Memory B cell (primary cell): ENCODE results near the gene LRP1.
A peak's percentile ranks its signal among the peaks of the same experiment; 100 is the strongest.

Experiments used
- ATAC-seq: fragments of 150-1000 bp; cut with Tn5 transposase; 2 replicates; pipeline ENCODE4 v1.10.0; 2021; ENCODE audit warnings: low read depth, mild to moderate bottlenecking, moderate library complexity
- DNase-seq, 2 donors: peaks; one replicate each; pipeline ENCODE4 v3.0.0; 2022; ENCODE audit warnings: low spot score in 2 of 2
- H3K27ac Mint-ChIP-seq: one replicate; pipeline ENCODE4 v1.8.0; 2022; ENCODE audit warnings: mild to moderate bottlenecking, moderate library complexity, mixed read lengths
- H3K27me3 Mint-ChIP-seq: one replicate; pipeline ENCODE4 v1.8.0; 2022; ENCODE audit warnings: mixed read lengths
- H3K36me3 Mint-ChIP-seq: one replicate; pipeline ENCODE4 v1.8.0; 2022; ENCODE audit warnings: mild to moderate bottlenecking, mixed read lengths
- H3K4me1 Mint-ChIP-seq: one replicate; pipeline ENCODE4 v1.8.0; 2022; ENCODE audit warnings: mixed read lengths
- H3K4me3 Mint-ChIP-seq: one replicate; pipeline ENCODE4 v1.8.0; 2022; ENCODE audit warnings: mild to moderate bottlenecking, moderate library complexity, mixed read lengths
- H3K9me3 Mint-ChIP-seq: one replicate; pipeline ENCODE4 v1.8.0; 2022; ENCODE audit warnings: mixed read lengths

LRP1 gene

DNA sequence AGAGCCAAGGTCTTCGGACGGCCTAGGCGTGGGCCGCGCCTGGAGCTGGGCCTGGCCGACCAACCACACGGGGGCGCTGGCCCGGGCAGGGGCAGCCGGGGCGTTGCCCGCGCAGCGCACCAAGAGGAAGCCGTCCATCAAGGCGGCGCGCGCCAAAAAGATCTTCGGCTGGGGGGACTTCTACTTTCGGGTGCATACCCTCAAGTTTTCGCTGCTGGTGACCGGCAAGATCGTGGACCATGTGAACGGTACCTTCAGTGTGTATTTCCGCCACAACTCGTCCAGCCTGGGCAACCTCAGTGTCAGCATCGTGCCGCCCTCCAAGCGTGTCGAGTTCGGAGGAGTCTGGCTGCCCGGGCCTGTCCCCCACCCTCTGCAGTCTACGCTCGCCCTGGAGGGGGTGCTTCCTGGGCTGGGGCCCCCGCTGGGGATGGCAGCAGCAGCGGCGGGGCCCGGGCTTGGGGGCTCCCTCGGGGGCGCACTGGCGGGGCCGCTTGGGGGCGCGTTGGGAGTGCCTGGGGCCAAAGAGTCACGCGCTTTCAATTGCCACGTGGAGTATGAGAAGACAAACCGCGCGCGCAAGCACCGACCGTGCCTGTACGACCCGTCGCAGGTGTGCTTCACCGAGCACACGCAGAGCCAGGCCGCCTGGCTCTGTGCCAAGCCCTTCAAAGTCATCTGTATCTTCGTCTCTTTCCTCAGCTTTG lies 96.8 kb downstream of the LRP1 start:
- H3K36me3 Mint-ChIP-seq = peaks cover 6% of the 10 kb centered on the region
- peak overlapping the region; percentile 37 for H3K4me3 Mint-ChIP-seq
- H3K4me1 Mint-ChIP-seq = peaks cover 54% of the 10 kb centered on the region
- ATAC-seq (peak; percentile 71), DNase-seq (peak; percentile 64 to 72)
- no peaks in the 10 kb centered on the region for H3K9me3 Mint-ChIP-seq
- peaks cover 26% of the 10 kb centered on the region for H3K27me3 Mint-ChIP-seq
- peak overlapping the region; percentile 43 for H3K27ac Mint-ChIP-seq

DNA sequence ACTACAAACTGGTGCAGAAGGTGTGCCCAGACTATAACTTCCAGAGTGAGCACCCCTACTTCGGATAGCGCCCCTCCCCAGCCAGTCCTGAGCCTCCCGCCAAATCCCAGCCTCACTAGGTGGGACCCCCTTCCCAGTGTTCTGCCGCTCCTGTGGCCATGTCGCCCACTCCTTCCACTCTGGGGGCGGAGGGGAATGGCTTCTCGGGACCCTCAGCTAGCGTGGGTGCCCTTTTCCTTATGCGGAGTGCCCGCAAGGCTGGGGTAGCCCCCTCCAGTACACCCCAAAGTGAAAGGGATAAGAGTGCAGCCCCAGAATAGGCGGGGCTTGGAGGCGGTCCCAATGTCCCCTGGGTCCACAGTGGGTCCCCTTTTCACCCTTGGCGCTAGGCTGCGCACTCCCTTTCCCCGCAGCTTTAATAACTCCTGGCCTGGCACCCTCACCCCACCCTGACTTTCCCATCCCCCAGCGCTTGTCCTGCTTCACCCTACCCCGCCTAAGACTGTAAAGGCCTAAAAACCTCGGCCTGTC lies 97.5 kb downstream of the LRP1 start:
- Mint-ChIP-seq H3K4me3 (peak overlapping the region; percentile 37), H3K36me3 (peaks cover 10% of the 10 kb centered on the region), H3K27me3 (peaks cover 23% of the 10 kb centered on the region), H3K27ac (peak overlapping the region; percentile 43), H3K4me1 (peaks cover 57% of the 10 kb centered on the region), H3K9me3 (no peaks in the 10 kb centered on the region)
- DNase-seq (no peak), ATAC-seq (no peak)

DNA sequence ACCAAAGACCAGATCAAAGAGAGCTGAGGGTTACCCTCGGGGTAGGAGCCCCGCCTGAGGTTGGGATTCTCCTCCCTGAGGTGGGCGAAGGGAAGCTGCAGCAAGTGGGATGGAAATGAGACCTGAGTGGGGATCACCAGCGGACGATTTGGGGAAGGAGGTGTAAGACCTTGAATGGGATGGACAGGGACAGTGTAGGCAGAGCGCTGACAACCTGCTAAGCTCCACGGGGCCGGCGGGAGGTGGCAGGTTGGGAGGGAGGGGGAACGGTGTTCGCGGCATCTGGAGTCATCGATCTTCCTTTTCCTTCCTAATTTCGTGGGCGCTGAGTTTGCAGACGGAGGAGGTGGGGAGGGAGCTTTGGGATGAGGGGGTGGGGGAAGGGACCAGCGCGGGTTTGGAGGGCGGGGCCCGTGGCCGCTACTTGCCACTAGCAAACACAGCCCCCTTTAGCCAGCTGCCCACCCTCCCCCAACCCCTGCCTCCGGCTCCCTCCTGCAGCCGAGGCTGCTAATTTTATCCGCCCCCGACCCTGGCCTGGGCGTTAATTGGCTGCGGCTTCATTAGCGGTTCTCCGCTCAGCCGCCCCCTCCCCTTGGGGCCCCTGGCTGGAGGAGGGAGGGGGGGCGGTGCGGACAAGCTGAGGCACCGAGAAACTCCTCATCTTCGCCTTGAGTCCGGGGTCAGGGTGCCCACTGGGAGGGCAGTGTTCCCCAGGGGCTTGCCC lies 98.5 kb downstream of the LRP1 start:
- peaks cover 50% of the 10 kb centered on the region for H3K4me1 Mint-ChIP-seq
- ATAC-seq = no peak
- H3K27me3 Mint-ChIP-seq = peaks cover 16% of the 10 kb centered on the region
- no peaks in the 10 kb centered on the region for H3K9me3 Mint-ChIP-seq
- DNase-seq = no peak
- peak overlapping the region; percentile 69 for H3K4me3 Mint-ChIP-seq
- H3K36me3 Mint-ChIP-seq = peaks cover 8% of the 10 kb centered on the region
- no peak overlapping the region for H3K27ac Mint-ChIP-seq

DNA sequence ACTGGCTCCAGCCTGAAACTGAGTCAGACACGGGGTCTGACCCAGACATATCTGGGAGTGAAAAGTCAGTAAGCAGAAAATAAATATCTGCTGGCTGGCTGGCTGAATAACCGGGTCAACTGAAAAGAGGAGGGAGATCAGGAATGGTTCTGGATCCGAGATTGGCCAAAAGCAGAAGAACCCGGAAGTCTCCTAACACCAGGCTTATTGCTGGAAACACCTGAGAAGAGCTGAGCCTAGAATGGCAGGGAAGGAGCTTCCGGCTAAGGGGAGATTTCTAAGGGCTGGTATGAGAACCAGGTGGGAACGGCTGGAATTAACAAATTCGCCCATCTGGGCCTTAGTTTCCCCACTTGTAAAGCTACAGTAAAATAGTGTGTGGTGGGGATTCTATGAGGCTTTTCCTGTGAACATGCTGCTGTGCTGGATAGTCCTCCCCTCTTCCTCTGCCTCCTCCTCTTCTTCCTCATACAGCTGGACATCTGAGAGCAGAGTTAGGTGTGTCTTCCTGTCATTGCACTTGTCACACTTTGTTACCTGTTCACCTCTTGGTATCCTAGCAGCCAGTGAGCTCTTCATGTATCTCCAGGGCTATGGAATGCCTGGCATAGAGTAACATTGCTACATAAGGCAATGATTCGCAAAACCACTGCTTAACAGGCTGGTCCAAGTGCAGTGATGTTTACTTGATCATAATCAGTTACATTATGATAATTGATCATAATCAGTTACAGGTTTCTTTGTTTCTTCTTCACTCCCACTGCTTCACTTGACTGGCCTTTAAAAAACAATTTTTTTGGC lies 99.2 kb downstream of the LRP1 start:
- Mint-ChIP-seq H3K27me3 (peaks cover 13% of the 10 kb centered on the region), H3K4me3 (peak overlapping the region; percentile 4), H3K36me3 (peaks cover 11% of the 10 kb centered on the region), H3K9me3 (no peaks in the 10 kb centered on the region), H3K4me1 (peaks cover 45% of the 10 kb centered on the region), H3K27ac (no peak overlapping the region)
- ATAC-seq (no peak), DNase-seq (no peak)

GRCh38 chr12:57229046-57229633 lies 100.9 kb downstream of the LRP1 start:
- ATAC-seq (no peak), DNase-seq (no peak)
- Mint-ChIP-seq H3K27me3 (peaks cover 5% of the 10 kb centered on the region), H3K4me3 (peak overlapping the region; percentile 97), H3K4me1 (peaks cover 47% of the 10 kb centered on the region), H3K9me3 (no peaks in the 10 kb centered on the region), H3K27ac (peak overlapping the region; percentile 96), H3K36me3 (peaks cover 24% of the 10 kb centered on the region)

DNA sequence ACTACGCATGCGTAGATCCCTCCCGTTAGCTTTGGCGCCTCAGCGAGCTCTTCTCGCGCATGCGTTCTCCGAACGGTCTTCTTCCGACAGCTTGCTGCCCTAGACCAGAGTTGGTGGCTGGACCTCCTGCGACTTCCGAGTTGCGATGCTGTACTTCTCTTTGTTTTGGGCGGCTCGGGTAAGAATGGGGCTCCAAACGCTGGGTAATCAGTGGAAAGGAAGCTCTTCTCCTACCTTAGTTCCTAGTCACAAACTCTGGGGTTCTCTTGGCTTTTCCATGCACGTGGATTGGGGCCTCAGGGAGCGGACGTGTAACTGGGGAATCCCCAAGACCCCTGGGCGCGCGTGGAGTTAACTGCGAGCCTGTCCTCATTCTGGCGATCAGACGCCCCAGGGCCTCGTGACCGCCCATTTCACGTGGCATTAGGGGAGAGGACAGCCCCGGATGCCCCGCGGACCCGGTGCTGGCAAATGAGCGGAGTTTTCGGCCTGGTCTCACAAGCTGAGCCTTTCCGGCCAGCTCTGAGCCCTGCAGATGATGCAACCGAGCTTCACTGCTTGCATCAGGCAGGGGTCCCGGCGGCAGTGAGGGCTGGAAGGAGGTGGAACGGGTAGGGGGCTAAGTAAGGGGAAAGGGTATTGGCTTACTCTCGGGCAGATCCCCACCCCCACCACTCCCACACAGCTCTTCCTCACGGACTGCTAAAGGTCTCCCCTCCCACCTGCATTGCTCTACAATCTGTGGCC lies 101.5 kb downstream of the LRP1 start, which contains the start of gene SHMT2:
Gene SHMT2, plus strand, starts transcription at position 78 of the 747 bp plus-strand sequence. Its CDS starts 68 bp downstream, at position 146.
- Mint-ChIP-seq H3K27me3 (peaks cover 5% of the 10 kb centered on the region), H3K4me1 (peaks cover 53% of the 10 kb centered on the region), H3K27ac (peak within 1 kb of the TSS; percentile 96), H3K36me3 (peaks cover 27% of the 10 kb centered on the region), H3K4me3 (peak within 1 kb of the TSS; percentile 97), H3K9me3 (no peaks in the 10 kb centered on the region)
- peak; percentile 51 for ATAC-seq
- DNase-seq = peak; percentile 81 to 89

DNA sequence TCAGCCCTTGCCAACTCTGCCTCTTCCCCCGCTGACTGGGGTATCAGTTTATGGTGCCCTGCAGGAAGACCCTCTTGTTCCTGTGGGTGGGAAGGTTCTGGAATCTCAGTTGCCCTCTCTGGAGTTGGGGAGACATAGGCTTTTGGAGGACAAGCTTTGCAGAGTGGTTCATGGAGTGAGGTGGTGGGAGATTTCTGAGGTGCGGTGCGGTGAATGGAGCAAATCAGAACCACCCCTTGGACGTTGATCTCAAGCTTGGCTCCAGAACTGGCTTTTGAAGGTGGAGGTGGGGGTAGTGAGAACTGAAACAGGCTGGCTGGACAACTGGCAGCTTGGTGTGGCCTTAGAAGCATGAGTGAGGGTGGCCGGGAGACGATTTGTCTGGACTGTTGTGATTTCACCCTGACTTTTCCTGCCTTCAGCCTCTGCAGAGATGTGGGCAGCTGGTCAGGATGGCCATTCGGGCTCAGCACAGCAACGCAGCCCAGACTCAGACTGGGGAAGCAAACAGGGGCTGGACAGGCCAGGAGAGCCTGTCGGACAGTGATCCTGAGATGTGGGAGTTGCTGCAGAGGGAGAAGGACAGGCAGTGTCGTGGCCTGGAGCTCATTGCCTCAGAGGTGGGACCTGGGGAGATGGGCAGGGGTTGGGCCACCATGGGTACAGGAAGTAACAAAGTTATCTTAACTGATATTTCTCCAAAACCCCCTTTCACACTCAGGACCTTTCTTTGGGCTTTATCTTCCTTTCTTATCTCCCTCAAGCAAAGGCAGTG lies 102.3 kb downstream of the LRP1 start:
- Mint-ChIP-seq H3K9me3 (no peaks in the 10 kb centered on the region), H3K4me1 (peaks cover 54% of the 10 kb centered on the region), H3K4me3 (peak overlapping the region; percentile 97), H3K36me3 (peaks cover 25% of the 10 kb centered on the region), H3K27me3 (peaks cover 3% of the 10 kb centered on the region), H3K27ac (peak overlapping the region; percentile 96)
- no peak for DNase-seq
- no peak for ATAC-seq

DNA sequence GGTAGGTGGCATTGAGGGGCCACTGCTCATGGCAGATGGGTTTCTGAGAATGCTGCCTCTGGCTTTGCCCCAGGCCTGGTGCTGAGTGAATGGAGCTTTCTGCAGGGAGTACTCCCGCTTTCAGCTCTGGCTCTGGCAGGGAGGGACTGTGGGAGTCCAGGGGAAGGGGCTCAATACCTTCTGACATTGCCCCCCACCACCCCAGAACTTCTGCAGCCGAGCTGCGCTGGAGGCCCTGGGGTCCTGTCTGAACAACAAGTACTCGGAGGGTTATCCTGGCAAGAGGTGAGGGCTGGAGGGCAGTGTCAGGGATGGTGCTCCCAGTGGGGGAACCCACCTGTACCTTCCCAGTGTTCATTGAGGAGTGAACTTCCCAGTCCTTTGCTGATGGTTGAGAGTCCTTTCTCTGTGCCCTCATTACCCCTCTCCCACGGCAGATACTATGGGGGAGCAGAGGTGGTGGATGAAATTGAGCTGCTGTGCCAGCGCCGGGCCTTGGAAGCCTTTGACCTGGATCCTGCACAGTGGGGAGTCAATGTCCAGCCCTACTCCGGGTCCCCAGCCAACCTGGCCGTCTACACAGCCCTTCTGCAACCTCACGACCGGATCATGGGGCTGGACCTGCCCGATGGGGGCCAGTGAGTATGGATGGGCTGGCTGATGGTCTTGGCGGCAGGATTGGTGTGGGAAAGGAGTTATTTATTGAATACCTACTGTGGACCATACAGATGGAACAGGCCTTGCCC lies 103.2 kb downstream of the LRP1 start:
- Mint-ChIP-seq H3K4me1 (peaks cover 58% of the 10 kb centered on the region), H3K27me3 (peaks cover 2% of the 10 kb centered on the region), H3K27ac (no peak overlapping the region), H3K36me3 (peaks cover 25% of the 10 kb centered on the region), H3K9me3 (no peaks in the 10 kb centered on the region), H3K4me3 (peak overlapping the region; percentile 97)
- ATAC-seq (no peak), DNase-seq (no peak)

DNA sequence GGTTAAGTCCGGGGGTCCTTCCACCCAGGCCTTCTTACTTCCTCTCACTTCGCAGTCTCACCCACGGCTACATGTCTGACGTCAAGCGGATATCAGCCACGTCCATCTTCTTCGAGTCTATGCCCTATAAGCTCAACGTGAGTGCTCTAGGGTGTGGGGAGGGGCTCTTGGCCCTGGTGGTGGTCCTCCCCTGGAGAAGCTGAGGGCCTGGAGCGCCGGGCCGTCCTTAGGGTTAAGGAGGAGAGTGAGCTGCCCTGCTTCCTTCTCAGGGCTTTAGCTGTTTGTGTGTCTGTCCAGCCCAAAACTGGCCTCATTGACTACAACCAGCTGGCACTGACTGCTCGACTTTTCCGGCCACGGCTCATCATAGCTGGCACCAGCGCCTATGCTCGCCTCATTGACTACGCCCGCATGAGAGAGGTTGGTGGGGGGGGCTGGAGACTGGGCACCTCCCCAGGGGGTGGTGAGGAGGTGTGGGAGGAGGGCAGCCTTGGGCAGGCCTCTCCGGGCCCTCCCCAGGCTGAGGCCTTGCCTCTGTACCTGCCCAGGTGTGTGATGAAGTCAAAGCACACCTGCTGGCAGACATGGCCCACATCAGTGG lies 104.0 kb downstream of the LRP1 start:
- DNase-seq = no peak
- Mint-ChIP-seq H3K9me3 (no peaks in the 10 kb centered on the region), H3K27me3 (no peaks in the 10 kb centered on the region), H3K36me3 (peaks cover 25% of the 10 kb centered on the region), H3K27ac (no peak overlapping the region), H3K4me3 (peak overlapping the region; percentile 8), H3K4me1 (peaks cover 60% of the 10 kb centered on the region)
- ATAC-seq = no peak

DNA sequence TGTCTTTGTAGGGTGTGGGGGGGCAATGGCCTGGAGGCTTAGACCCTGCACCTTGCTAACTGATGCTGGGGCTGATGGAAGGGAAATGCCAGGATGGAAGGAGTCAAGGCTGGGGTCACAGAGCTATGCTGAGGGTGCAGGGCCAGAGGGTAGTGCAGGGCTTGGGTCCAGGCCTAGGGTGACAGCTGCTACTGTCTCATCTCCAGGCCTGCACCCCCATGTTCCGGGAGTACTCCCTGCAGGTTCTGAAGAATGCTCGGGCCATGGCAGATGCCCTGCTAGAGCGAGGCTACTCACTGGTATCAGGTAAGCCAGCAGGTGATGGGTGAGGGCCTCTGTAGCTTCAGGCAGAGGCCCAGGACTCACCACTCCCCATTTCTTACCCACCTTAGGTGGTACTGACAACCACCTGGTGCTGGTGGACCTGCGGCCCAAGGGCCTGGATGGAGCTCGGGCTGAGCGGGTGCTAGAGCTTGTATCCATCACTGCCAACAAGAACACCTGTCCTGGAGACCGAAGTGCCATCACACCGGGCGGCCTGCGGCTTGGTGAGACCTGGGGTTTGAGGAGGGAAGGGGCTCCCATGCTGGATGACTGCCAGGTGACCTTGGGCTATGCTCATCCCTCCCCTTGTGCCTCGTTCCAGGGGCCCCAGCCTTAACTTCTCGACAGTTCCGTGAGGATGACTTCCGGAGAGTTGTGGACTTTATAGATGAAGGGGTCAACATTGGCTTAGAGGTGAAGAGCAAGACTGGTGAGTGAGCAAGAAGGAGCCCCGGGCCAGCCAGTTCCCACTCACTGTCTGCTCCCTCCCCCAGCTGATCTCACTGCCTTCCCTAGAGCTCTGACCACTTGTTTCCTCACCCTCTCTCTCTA lies 105.3 kb downstream of the LRP1 start:
- H3K4me3 Mint-ChIP-seq = peak overlapping the region; percentile 71
- H3K36me3 Mint-ChIP-seq = peaks cover 25% of the 10 kb centered on the region
- H3K4me1 Mint-ChIP-seq = peaks cover 60% of the 10 kb centered on the region
- ATAC-seq (no peak), DNase-seq (no peak)
- no peaks in the 10 kb centered on the region for H3K9me3 Mint-ChIP-seq
- H3K27ac Mint-ChIP-seq = peak overlapping the region; percentile 88
- peaks cover 2% of the 10 kb centered on the region for H3K27me3 Mint-ChIP-seq

DNA sequence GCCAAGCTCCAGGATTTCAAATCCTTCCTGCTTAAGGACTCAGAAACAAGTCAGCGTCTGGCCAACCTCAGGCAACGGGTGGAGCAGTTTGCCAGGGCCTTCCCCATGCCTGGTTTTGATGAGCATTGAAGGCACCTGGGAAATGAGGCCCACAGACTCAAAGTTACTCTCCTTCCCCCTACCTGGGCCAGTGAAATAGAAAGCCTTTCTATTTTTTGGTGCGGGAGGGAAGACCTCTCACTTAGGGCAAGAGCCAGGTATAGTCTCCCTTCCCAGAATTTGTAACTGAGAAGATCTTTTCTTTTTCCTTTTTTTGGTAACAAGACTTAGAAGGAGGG lies 105.9 kb downstream of the LRP1 start:
- DNase-seq (no peak), ATAC-seq (no peak)
- Mint-ChIP-seq H3K4me3 (peak overlapping the region; percentile 71), H3K36me3 (peaks cover 25% of the 10 kb centered on the region), H3K27ac (peak overlapping the region; percentile 88), H3K4me1 (peaks cover 60% of the 10 kb centered on the region), H3K27me3 (peaks cover 2% of the 10 kb centered on the region), H3K9me3 (no peaks in the 10 kb centered on the region)
